ENCODE results near the gene SORBS2. TPM values are rescaled to one million over a fixed set of nuclear protein-coding genes. Genes with fewer than 3 reads are reported as not detected.

The SORBS2 gene
- total RNA-seq, 1 experiment from 2014 or later = 0.34 TPM

- POLR2A ChIA-PET = no interaction called here
- CTCF ChIA-PET = no interaction called here
Observed at GRCh38 chr4:185830263-185830994, 18.4 kb upstream of the SORBS2 start.

More at GRCh38 chr4:185830263-185830994, 18.4 kb upstream of the SORBS2 start:
- TF ChIP-seq MAX (IDR thresholded peaks at IDR 0.05) (no peak), SIN3A (IDR thresholded peaks at IDR 0.05; ENCODE audit: low read depth) (no peak), RAD21 (IDR thresholded peaks at IDR 0.05; ENCODE audit: low read depth) (no peak), FOSL1 (IDR thresholded peaks at IDR 0.05; ENCODE audit: low read depth) (no peak), POLR2A (IDR thresholded peaks at IDR 0.05; ENCODE audit: borderline replicate concordance, extremely low read depth, insufficient read depth, insufficient read length) (no peak), ZNF274 (IDR thresholded peaks at IDR 0.05; ENCODE audit: low read depth, low read length) (no peak), ZBTB33 (IDR thresholded peaks at IDR 0.05; ENCODE audit: extremely low read depth, insufficient replicate concordance, low read length) (no peak), YY1 (IDR thresholded peaks at IDR 0.05; ENCODE audit: extremely low read depth, insufficient replicate concordance, low read depth, low read length) (no peak), SP1 (IDR thresholded peaks at IDR 0.05; ENCODE audit: low read depth) (no peak), ELF1 (IDR thresholded peaks at IDR 0.05; ENCODE audit: borderline replicate concordance, low read depth) (no peak), EGR1 (IDR thresholded peaks at IDR 0.05; ENCODE audit: low read depth) (no peak), EZH2phosphoT487 (IDR thresholded peaks at IDR 0.05; ENCODE audit: borderline replicate concordance) (no peak), EZH2 (IDR thresholded peaks at IDR 0.05) (no peak), REST (IDR thresholded peaks at IDR 0.05; ENCODE audit: low read depth) (no peak)
- Histone ChIP-seq H3K4me3 (replicated peaks in 1 of 2; ENCODE audit: low read depth in 1 of 2, low read length in 2 of 2) (no peak overlapping the region), H3K4me1 (ENCODE audit: control insufficient read depth in 1 of 2, insufficient read depth in 2 of 2, low read length in 2 of 2) (no peaks in the 10 kb centered on the region; a peak in 1 of 4 replicates), H3K9me2 (ENCODE audit: insufficient read depth) (no peaks in the 10 kb centered on the region), H3K9me3 (ENCODE audit: control insufficient read depth in 1 of 2, insufficient read depth in 1 of 2, low read depth in 1 of 2, low read length in 2 of 2) (no peaks in the 10 kb centered on the region), H3K79me2 (ENCODE audit: insufficient read depth, low read length) (no peaks in the 10 kb centered on the region), H3K27me3 (ENCODE audit: insufficient read depth, low read length) (no peaks in the 10 kb centered on the region), H3K4me2 (ENCODE audit: low read length) (no peak overlapping the region), H4K20me1 (ENCODE audit: insufficient read depth) (no peaks in the 10 kb centered on the region), H3K36me3 (ENCODE audit: control insufficient read depth in 1 of 2, insufficient read depth in 2 of 2, low read length in 2 of 2) (no peaks in the 10 kb centered on the region), H3K27ac (ENCODE audit: low read depth, low read length) (no peak overlapping the region), H2AFZ (ENCODE audit: low read depth, low read length, poor library complexity, severe bottlenecking) (no peak overlapping the region), H3K9ac (ENCODE audit: low read length) (no peak overlapping the region)
- no peak for ATAC-seq
- RAD21 ChIA-PET (ENCODE audit: low non-redundant PET in 1 of 2, low total read pairs in 2 of 2, uncharacterized antibody in 2 of 2, unreplicated experiment in 2 of 2) = no interaction called here
- intact Hi-C loops (cut with micrococcal nuclease) = no loop called here
- no TSS peak for BruUV-seq (replicated peaks)
- no peak for DNase-seq (ENCODE audit: low read depth, low spot score)
